ENCODE measurements around the gene TMEM44.

The TMEM44 gene

DNA sequence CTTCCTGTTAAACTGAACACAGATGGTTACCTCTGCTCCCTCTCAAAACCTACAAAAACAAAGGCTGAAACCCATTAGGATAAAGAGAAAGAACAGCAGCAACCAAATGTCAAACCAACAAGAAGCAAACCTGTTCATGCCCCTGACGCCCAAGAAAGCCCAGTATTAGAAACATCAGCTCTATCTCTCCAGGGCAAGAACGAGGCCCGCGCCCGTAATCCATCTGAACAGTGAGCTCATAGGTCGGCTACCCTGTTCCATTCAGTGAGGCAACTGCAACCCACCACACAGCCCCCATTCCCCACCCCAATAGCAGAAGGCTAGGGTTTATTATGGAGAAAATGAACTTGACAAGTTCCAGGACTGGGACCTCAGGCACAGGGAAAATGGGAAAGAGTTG lies 28.7 kb upstream of the TMEM44 start (continued):
- no peak for TF ChIP-seq ZNF114 (tag by site-specific recombination; IDR thresholded peaks at IDR 0.05)
- TF ChIP-seq ZNF239 (tag by site-specific recombination; IDR thresholded peaks at IDR 0.05), result no peak
- no peak for TF ChIP-seq KLF1 (tag by site-specific recombination; IDR thresholded peaks at IDR 0.05)
- TF ChIP-seq ZNF785 (tag by site-specific recombination; IDR thresholded peaks at IDR 0.05), result no peak
- no peak for TF ChIP-seq ZNF560 (tag by site-specific recombination; IDR thresholded peaks at IDR 0.05; ENCODE audit: borderline replicate concordance)
- no peak for TF ChIP-seq ZNF629 (tag by site-specific recombination; IDR thresholded peaks at IDR 0.05)
- no peak for TF ChIP-seq ZNF792 (tag by site-specific recombination; IDR thresholded peaks at IDR 0.05)
- TF ChIP-seq GLI4 (tag by site-specific recombination; IDR thresholded peaks at IDR 0.05), result no peak
- TF ChIP-seq WT1 (tag by site-specific recombination; IDR thresholded peaks at IDR 0.05), result no peak
- TF ChIP-seq, protein P1, sequence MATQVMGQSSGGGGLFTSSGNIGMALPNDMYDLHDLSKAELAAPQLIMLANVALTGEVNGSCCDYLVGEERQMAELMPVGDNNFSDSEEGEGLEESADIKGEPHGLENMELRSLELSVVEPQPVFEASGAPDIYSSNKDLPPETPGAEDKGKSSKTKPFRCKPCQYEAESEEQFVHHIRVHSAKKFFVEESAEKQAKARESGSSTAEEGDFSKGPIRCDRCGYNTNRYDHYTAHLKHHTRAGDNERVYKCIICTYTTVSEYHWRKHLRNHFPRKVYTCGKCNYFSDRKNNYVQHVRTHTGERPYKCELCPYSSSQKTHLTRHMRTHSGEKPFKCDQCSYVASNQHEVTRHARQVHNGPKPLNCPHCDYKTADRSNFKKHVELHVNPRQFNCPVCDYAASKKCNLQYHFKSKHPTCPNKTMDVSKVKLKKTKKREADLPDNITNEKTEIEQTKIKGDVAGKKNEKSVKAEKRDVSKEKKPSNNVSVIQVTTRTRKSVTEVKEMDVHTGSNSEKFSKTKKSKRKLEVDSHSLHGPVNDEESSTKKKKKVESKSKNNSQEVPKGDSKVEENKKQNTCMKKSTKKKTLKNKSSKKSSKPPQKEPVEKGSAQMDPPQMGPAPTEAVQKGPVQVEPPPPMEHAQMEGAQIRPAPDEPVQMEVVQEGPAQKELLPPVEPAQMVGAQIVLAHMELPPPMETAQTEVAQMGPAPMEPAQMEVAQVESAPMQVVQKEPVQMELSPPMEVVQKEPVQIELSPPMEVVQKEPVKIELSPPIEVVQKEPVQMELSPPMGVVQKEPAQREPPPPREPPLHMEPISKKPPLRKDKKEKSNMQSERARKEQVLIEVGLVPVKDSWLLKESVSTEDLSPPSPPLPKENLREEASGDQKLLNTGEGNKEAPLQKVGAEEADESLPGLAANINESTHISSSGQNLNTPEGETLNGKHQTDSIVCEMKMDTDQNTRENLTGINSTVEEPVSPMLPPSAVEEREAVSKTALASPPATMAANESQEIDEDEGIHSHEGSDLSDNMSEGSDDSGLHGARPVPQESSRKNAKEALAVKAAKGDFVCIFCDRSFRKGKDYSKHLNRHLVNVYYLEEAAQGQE (tag by site-specific recombination; IDR thresholded peaks at IDR 0.05), result no peak
- TF ChIP-seq, protein P2, sequence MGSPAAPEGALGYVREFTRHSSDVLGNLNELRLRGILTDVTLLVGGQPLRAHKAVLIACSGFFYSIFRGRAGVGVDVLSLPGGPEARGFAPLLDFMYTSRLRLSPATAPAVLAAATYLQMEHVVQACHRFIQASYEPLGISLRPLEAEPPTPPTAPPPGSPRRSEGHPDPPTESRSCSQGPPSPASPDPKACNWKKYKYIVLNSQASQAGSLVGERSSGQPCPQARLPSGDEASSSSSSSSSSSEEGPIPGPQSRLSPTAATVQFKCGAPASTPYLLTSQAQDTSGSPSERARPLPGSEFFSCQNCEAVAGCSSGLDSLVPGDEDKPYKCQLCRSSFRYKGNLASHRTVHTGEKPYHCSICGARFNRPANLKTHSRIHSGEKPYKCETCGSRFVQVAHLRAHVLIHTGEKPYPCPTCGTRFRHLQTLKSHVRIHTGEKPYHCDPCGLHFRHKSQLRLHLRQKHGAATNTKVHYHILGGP (tag by site-specific recombination; IDR thresholded peaks at IDR 0.05), result no peak
- TF ChIP-seq, protein P3, sequence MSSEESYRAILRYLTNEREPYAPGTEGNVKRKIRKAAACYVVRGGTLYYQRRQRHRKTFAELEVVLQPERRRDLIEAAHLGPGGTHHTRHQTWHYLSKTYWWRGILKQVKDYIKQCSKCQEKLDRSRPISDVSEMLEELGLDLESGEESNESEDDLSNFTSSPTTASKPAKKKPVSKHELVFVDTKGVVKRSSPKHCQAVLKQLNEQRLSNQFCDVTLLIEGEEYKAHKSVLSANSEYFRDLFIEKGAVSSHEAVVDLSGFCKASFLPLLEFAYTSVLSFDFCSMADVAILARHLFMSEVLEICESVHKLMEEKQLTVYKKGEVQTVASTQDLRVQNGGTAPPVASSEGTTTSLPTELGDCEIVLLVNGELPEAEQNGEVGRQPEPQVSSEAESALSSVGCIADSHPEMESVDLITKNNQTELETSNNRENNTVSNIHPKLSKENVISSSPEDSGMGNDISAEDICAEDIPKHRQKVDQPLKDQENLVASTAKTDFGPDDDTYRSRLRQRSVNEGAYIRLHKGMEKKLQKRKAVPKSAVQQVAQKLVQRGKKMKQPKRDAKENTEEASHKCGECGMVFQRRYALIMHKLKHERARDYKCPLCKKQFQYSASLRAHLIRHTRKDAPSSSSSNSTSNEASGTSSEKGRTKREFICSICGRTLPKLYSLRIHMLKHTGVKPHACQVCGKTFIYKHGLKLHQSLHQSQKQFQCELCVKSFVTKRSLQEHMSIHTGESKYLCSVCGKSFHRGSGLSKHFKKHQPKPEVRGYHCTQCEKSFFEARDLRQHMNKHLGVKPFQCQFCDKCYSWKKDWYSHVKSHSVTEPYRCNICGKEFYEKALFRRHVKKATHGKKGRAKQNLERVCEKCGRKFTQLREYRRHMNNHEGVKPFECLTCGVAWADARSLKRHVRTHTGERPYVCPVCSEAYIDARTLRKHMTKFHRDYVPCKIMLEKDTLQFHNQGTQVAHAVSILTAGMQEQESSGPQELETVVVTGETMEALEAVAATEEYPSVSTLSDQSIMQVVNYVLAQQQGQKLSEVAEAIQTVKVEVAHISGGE (tag by site-specific recombination; conservative IDR thresholded peaks at IDR 0.05; ENCODE audit: low read depth), result no peak
- no peak for TF ChIP-seq ZNF416 (tag by site-specific recombination; IDR thresholded peaks at IDR 0.05)
- no peak for TF ChIP-seq ZNF175 (tag by site-specific recombination; IDR thresholded peaks at IDR 0.05)
- TF ChIP-seq ZNF423 (tag by site-specific recombination; IDR thresholded peaks at IDR 0.05), result no peak

DNA sequence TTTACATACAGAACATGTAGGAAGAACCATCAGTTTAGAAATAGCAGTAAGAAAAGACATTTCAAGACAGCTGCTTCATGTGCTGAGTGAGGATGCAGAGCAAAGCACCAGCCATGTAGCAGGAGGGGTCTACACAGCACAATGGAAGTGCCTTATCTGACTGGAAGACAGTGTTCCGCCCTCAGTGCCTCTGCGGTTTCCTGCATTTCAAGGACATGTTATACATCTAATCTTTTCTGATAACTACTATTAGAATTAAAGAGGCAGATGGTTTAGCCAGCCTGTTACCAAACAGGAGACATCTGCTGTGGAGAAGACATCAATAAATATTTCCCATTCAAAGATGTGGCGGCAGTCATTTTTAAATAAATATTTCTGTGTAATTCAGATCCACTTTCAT lies 28.2 kb upstream of the TMEM44 start:
- Histone ChIP-seq H3K4me1 (ENCODE audit: control insufficient read depth, insufficient read depth, low read length) (no peaks in the 10 kb centered on the region), H3K36me3 (ENCODE audit: control insufficient read depth in 2 of 2, insufficient read depth in 1 of 2, low read length in 2 of 2) (peaks cover 13 to 83% of the 10 kb centered on the region in 2 experiments), H3K9me3 (ENCODE audit: control insufficient read depth, insufficient read depth, low read depth, low read length) (no peaks in the 10 kb centered on the region), H3K4me3 (ENCODE audit: low read depth, low read length) (no peak overlapping the region), H3K27ac (ENCODE audit: extremely low read depth, low read depth, low read length) (no peak overlapping the region)
- POLR2A ChIA-PET, result no interaction called here
- CTCF ChIA-PET, result interaction anchor here (0.7 kb wide), 1 partner anchor 9 kb away, joined by 3 read pairs; no protein-coding TSS in a partner anchor
- no peak for TF ChIP-seq RBAK (tag by site-specific recombination; IDR thresholded peaks at IDR 0.05)
- TF ChIP-seq, protein P1 (tag by site-specific recombination; IDR thresholded peaks at IDR 0.05), result no peak
- TF ChIP-seq ZBTB21 (tag by site-specific recombination; IDR thresholded peaks at IDR 0.05), result no peak
- no peak for TF ChIP-seq ZEB2 (tag by site-specific recombination; IDR thresholded peaks at IDR 0.05)
- no peak for TF ChIP-seq SCRT1 (tag by site-specific recombination; IDR thresholded peaks at IDR 0.05; ENCODE audit: borderline replicate concordance)
- TF ChIP-seq ZNF544 (tag by site-specific recombination; IDR thresholded peaks at IDR 0.05), result no peak
- TF ChIP-seq, protein P4, sequence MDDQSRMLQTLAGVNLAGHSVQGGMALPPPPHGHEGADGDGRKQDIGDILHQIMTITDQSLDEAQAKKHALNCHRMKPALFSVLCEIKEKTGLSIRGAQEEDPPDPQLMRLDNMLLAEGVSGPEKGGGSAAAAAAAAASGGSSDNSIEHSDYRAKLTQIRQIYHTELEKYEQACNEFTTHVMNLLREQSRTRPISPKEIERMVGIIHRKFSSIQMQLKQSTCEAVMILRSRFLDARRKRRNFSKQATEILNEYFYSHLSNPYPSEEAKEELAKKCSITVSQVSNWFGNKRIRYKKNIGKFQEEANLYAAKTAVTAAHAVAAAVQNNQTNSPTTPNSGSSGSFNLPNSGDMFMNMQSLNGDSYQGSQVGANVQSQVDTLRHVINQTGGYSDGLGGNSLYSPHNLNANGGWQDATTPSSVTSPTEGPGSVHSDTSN (CRISPR knock-in tag; IDR thresholded peaks at IDR 0.05), result no peak
- TF ChIP-seq ZNF660 (tag by site-specific recombination; IDR thresholded peaks at IDR 0.05), result no peak
- no peak for TF ChIP-seq ZNF24 (tag by site-specific recombination; IDR thresholded peaks at IDR 0.05)
- TF ChIP-seq ZNF558 (tag by site-specific recombination; IDR thresholded peaks at IDR 0.05), result no peak

All from HEK293 (cell line).